Left renal pelvis (tissue), 4 donors: Measurements from ENCODE around the gene BIN1. TPM values are rescaled to one million over a fixed set of nuclear protein-coding genes. Genes with fewer than 3 reads are reported as not detected.

Source experiments
- DNase-seq, 4 donors: peaks; one replicate each; pipeline ENCODE4 v3.0.0-alpha.2; 2013; ENCODE audit warnings: low read depth in 4 of 4, low spot score in 3 of 4
- polyA plus RNA-seq, 4 donors: library from polyadenylated mRNA; unstranded; fragments of 120-200 nt; gene quantifications; one replicate each; pipeline ENCODE4 v1.2.1, GENCODE V29; 2013; ENCODE audit not compliant: insufficient read length in 4 of 4

BIN1 gene
- polyA plus RNA-seq, result 100 to 1,000 TPM in 2 of 4 donors, 10 to 100 TPM in 2; 77.2 to 128 (median 93.0) TPM

- peak in 2 of 4 donors; percentile 76 to 77 for DNase-seq
These were observed at the start of gene BIN1 for GRCh38 chr2:127106991-127107621. BIN1 (minus strand) TSS chr2:127107154; CDS start chr2:127106943, 211 bp downstream.

GRCh38 chr2:127155947-127156346, 49.0 kb upstream of the BIN1 start:
- DNase-seq, result no peak

DNA sequence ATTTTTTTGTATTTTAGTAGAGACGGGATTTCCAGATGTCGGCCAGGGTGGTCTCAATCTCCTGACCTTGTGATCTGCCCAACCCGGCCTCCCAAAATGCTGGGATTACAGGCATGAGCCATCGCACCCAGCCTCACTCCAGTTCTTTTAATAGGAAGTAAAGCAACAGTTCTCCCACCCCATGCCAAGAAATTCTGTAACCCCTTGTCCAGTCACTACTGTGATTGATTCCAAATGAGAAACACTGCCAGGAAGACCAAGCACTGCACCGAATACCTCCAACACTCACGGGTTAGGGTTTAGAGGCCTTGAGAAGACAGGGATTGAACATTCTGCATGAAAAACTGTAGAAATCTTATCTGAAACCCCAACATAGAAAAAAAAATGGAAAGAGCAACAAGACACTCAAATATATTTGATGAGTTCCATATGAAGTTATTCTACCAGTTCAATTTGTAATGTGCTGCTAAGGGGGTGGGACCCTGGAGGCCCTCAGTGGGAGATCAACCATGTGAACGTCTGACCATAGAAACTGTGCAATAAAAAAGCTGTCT, 48.2 kb upstream of the BIN1 start:
- DNase-seq, result no peak

DNA sequence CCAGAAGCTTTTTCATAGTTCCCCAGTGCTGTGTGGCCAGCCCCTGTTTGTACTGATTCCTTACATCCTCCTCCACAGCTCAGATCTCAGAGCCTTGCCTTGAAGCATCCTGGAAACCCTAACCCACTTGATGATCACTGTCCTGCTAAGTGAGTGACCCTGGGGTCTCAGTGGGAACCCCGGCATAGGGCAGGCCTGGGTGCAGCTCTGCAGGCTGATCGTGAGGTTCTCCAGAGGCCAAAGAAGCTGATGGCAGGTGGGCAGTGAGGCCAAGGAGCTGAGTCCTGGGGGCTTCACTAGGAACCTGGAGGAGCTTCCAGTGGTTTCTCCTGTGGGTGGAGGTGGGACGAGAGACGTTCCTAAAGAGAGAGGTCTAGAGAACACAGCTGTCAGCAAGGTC, 47.4 kb upstream of the BIN1 start:
- no peak for DNase-seq

- no peak for DNase-seq
These were observed 46.8 kb upstream of the BIN1 start for GRCh38 chr2:127153691-127154158.

- DNase-seq, result no peak
These were observed 44.0 kb upstream of the BIN1 start for GRCh38 chr2:127150996-127151395.

- DNase-seq, result no peak
These were observed 42.4 kb upstream of the BIN1 start for GRCh38 chr2:127149384-127149783.

GRCh38 chr2:127146820-127147502, 40.0 kb upstream of the BIN1 start:
- no peak for DNase-seq

DNA sequence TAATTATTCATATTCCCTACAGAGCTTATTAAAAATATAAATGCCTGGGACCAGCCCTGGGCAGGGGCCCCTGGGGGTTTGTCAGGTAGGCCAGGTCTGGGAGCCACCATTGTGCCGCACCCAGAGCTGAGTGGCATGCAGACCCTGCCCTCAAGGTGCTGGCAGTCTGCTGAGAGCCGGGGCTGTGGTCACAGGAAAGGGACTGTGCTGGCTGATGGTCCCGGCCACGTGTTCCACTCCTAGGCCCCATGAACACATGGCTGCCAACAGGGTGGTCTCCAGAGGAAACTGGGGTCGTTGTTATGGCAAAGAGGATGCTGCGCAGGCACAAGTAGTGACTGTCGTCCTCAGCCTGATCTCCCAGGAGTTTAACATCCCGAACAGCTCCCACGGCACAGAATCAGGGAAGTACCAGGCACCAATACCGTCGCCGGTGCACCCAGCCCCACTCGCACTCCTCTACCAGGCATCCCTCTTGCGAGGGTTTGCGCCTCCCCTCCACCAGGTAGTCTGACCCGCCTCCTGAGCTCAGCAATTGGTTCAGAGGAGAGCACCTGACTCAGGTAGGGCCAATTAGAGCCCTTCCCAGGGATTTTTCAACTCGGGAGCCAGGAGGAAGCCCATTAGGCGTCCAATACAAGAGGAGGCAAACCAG, 39.2 kb upstream of the BIN1 start:
- no peak for DNase-seq

DNA sequence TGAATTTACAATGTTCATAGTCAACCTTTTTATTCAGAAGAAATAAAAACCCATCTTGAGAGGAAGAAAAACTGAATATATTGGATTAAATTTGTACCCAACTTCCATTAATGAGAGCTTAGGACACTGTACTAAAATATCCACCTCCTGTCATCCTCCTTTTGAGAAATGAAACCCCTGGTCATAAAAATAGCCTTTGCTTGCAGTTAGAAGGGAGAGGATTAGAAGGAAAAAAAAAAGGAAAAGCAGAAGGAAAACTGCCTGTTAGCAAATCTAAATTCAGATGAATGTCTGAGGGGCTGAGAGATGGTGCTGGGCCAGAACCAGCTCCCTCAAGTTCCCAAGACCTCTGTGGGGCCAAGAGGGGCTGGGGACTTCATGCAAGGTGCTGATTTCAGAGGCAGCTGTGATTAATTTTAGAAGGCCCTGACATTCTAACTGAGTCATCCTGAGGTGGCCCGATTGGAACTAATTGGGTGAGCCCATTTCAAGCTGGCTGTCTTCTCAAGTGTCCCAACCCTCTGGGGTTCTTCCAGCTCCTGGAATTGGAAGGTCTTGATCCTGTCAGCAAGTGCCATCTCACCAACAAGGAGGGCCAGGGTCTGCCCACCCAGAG, 38.4 kb upstream of the BIN1 start:
- DNase-seq, result no peak

DNA sequence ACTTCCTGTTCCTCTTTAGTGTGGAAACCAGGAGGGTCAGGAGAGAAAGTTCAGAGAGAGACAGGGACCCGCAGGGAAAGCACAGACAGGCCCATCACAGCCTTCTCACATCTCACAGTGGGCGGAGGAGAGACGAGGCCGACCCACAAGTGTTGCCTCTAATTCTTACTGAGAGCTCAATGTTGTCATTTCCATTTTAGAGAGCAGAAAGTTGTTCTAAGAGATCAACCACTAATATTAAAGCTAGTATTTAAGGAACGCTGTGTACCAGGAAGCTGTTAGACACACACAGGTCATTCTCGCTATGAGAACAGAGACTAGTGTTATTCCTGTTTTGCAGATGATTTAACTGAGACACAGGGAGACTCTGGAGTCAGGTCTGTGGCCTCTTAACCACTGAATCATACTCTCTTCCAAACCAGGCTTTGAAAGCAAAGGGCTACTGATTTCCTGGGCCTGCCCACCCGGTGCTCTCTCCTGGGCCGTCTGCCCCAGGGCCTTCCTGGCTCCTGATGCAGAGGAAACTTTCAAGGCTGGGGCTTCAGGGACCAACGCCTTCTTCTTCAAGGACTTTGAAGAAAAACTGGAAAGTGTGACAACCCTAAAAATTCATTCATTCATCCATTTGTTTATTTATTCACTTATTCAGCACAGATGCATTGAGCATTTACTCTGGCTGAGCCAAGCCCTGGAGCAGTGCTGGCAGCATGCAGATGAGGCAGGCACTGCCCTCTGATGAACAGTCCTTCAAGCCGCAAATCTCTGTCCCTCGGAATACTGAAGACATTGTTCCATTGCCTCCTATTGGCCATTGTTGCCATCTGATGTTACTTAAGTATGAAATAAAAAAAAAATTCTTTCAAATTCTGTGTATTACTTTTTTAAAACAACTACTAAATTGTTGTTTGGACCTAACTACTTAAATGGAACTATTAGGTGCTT, 37.2 kb upstream of the BIN1 start:
- DNase-seq, result no peak

DNA sequence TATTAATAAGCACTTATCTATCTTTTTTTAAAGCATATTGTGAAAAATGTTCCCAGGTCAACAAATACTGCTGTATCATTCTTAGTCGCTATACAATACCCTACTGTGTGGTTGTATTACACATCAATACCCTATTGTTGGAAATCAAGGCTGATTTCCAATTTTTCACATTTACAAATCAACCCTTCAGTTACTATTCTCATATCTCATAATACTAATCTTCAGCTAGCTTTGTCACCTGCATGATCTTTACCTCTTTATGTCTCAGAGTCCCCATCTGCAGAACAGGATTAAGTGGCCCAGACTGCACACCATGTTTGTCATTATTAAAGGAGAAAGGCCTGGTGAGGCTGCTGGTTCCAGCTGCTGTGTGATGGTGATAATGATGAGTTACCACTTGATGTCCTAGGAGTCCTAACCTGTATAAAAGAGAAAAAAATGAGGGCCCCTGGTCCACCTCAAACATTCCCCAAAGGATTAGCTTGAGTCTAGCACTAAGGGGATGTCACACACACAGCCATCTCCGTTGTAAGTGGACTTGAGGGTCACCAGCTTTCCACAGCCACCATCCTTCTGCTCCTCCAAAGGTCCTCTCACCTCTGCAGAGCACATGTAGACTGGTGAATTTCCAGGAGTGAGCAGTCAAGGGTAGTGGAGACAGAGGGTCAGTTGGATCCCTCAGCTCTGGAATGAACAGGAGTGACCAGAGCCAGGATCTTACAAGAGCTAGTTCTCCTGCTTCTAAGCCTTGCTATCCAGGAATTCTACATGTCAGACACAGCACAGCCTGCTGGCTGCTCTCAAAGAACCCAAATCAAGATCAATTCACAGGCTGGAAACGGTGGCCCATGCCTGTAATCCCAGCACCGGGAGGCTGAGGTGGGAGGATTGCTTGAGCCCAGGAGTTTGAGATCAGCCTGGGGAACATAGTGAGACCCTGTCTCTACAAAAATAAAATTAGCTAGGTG, 36.0 kb upstream of the BIN1 start:
- no peak for DNase-seq

- no peak for DNase-seq
These were observed 33.6 kb upstream of the BIN1 start for GRCh38 chr2:127140538-127140937.

DNA sequence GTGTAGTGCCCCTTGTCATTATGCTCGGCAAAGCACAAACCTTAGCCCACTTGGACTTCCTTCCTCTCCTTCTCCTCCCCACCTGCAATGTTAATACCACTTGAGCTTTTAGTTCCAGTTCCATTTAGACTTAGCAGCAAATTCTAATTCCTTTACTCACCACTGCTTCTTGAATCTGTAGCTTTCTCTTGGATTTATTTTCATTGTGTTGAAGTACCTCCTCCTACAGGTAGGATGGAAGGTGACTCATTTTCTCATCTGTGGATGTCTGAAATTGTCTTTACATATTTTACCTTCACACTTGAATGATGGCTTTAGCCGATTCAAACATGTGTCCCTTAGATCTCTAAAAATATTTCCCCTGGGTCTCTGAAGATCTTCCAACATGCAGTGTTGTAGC, 32.8 kb upstream of the BIN1 start:
- no peak for DNase-seq

GRCh38 chr2:127138281-127138680, 31.3 kb upstream of the BIN1 start:
- no peak for DNase-seq

GRCh38 chr2:127137741-127138140, 30.8 kb upstream of the BIN1 start:
- DNase-seq, result no peak

DNA sequence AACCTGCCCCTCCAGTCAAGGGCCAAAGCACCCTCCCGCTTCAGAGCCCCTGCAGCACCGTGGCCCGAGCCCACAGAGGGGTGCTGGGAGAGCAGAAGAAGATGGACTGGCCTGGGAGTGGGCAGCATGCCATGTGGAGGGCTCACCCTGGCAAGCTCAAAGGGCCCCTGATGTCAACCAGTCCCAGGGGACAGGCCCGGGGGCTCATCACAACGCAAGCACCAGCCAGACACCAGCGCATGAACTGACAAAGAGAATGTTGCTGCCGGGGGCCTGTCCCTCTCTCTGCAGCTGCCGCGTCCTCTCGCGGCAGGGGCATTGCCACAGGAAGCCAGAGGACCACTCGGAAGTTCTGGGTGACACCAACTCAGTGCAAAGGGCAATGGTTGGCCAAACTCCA, 30.3 kb upstream of the BIN1 start:
- DNase-seq, result no peak
